Skeletal muscle cell (primary cell): ENCODE results near the gene PTPRN.
"Not testable (repeated sequence)": the region's sequence is repeated elsewhere in the genome, so short reads cannot be mapped to it uniquely, and the experiment has no call there.

Experiments
- DNase-seq: peaks from one replicate; pipeline ENCODE4 v3.0.0-alpha.2; 2010; ENCODE audit warnings: low read depth
- H3K4me3 ChIP-seq: 2 replicates; pipeline ENCODE4 v1.5.1; 2011; ENCODE audit warnings: low read depth, mild to moderate bottlenecking, control low read depth, low read length, moderate library complexity

Gene PTPRN

GRCh38 chr2:219312683-219313263, 3.6 kb upstream of the PTPRN start:
- not testable (repeated sequence) for DNase-seq, H3K4me3 ChIP-seq

DNA sequence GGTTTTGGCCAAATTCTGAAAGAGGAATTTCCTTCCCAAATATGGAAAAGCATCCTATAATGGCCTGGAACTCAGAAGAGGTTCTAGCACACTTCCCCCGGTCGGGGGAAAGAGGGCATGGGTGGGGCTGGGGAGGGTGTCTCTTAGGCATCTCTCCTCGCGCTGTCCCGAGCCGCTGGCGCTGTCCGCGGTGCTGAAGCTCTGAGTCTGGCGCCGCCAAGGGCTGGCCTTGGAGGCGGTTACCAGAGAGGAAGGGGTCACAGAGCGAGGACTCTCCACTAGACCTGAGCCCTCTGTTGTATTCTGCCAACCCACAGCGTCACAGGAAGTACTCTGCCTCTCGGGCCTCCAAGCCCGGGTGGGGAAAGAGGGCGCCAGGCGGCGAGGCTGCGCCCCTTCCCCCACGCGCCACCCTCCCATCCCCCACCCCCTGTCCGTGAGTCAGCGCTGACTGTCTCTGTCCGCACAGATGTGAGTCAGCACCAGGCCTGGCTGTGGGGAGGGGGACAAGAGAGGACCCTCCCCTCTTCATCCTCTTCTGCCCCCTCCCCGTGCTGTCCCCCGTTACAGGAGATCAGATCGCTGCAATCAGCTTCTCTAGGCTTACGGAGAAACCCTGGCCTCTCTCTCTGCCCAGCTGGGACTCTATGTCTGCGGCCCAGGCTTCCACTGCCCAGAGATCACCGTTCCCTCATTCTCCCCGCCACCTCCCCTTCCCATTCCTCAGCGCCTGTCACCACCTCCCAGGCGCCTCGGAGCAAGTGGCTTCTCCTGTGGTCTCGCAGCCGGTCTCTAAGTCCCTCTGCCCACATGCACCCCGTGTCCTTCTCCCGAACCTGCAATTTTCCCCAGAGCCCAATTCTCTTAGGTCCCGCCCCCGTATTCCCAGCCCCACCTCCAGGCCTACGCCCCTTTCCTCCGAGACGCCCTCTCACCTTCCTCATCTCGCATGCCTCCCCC, 779 bp downstream of the PTPRN start:
- H3K4me3 ChIP-seq = peak overlapping the region; percentile 61
- peak; percentile 45 for DNase-seq

DNA sequence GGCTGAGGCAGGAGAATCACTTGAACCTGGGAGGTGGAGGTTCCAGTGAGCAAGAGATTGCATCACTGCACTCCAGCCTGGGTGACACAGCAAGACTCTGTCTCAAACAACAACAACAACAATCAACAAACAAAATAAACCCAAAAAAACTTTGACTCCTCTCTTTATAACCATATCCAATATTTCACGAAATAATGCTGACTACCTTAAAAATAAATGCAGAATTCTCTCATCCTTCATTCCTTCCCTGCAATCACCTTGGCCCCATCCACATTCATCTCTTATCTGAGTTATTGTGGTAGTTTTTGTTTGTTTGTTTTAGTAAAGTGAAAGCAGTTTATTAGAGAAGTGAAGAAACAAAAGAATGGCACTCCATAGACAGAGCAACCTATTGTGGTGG, 3.2 kb downstream of the PTPRN start:
- no peak for DNase-seq
- H3K4me3 ChIP-seq = no peak overlapping the region

DNA sequence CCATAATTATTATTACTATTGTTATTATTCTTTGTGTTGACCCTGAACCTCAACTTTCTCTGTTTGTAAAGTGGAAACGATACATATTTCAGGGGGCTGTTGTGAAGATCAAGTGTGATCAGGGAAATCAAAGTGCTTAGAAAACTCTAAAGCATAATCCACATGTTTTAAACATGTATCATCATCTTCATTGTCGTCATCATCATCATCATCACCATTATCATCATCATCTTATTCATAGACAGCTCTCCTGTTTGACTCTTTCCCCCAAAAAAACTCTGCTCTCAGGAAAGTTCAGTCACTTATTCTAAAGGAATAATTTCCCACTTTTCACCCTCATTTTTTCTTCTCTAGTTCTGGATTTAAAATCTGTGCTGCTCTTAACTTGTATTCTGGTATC, 5.0 kb downstream of the PTPRN start:
- H3K4me3 ChIP-seq = no peak overlapping the region
- no peak for DNase-seq

- no peak overlapping the region for H3K4me3 ChIP-seq
- no peak for DNase-seq
Observed at GRCh38 chr2:219302412-219302968, 6.7 kb downstream of the PTPRN start.

- DNase-seq = no peak
- H3K4me3 ChIP-seq = no peak overlapping the region
Observed at GRCh38 chr2:219300022-219300421, 9.2 kb downstream of the PTPRN start.

DNA sequence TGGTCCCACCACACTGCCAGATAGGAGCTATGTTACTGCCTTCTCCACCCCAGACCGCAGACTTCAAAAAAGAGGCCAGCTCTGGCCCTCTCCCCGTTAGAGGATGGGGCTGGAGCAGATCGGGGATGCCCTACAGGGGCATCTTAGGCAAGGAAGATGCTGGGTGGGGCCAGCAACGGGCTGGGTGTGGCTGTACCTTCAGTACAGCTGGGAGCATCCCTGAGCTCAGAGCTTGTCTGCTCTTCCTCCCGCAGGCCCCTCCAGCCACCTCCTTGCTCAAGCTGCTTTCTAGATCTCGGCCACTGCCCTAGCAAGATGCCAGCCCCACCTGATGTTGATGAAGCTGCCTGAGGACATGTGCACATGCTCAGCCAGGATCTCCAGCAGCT, 9.8 kb downstream of the PTPRN start:
- DNase-seq = no peak
- no peak overlapping the region for H3K4me3 ChIP-seq

DNA sequence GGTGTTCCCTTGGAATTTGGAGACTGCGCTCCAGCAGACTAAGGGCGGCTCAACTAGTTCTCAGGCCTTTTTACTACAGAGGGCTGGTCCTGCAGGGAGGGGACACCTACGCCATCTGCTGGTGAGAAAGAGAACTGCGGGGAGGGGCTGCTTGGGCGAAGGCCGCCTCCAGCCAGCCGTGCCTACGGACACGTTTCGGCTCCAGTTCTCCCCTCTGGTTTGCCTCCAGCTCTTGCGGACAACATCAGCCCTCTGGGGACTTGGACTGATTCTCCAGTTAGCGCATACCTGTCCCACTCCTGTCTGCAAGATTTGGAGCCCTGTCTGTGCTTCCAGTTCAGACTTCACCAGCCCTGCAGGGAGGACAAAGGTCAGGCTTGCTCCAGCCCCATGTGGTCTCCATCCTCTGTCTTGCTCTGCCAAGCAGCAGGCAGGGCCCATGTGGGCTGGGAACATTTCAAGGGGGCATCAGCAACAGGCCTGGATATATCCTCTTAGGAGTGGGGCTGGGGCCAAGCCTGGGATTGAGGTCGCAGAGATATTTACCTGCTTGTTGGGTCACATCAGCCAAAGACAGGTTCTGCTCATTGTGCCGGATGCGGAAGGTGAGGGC, 10.3 kb downstream of the PTPRN start:
- H3K4me3 ChIP-seq = no peak overlapping the region
- DNase-seq = no peak

DNA sequence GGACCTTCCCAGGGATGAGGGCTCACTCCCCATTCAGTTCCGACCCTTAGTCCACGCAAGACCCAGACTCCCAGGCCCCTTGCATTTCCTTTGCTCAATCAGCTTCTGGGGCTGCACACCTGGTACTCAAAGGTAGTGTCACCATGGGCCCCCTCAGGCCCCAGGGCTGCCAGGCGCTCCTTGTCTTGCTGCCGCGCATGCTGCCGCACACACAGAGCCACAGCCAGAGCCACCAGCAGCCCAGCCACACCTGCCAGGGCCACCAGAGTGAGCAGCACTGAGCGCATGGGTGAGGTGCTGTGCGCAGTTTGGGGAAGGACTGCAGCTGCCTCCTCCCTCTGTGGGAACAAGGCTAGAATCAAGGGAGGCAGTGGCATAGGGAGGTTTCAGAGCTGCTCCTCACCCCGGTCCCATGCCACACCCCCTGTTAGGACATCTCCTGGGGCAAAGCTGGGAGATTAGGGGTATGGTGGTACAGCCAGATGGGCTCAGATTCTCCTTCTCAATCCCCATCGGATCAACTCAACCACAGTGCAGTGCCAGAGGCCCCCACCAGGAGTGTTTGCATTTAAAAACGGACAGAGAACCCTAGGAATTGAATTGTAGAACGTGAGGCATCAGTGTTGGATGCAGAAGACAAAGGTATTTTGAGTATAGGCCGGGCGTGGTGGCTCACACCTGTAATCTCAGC, 11.3 kb downstream of the PTPRN start:
- no peak overlapping the region for H3K4me3 ChIP-seq
- no peak for DNase-seq

DNA sequence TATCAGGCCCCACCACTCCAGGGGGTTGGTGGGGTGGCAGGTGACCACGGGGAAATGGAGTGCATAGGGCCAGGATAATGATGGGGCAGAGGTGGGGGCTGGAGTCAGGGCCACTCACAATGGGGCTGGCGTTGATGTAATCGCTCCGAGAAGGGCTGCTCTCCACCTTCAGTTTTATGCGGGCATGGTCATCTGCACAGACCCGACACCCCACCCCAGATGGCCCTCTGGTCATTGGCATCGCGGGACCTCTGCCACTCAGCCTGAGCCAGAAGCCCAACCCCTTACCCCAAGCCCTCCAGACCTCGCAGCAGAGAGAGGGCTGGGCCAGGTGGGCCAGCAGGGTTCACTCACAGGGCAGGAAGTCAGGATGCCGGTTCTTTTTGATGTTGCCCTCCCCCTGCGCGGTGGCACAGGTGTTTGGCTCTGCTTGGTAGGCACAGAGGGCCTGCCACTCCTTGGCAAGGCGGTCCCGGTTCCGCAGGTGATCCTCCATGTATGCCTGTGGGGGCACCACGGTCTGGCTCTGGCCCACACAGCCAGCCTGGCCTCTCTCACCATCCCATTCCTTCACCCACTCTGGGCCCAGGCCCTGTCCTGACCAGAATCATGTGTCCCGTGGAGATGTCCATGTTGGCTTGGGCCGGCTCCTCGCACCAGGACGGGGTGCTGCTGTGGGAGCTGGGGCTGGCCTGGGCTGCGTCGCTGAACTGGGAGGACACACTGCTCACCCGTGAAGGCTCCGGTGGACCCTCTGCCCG, 12.4 kb downstream of the PTPRN start:
- H3K4me3 ChIP-seq = no peak overlapping the region
- DNase-seq = no peak

DNA sequence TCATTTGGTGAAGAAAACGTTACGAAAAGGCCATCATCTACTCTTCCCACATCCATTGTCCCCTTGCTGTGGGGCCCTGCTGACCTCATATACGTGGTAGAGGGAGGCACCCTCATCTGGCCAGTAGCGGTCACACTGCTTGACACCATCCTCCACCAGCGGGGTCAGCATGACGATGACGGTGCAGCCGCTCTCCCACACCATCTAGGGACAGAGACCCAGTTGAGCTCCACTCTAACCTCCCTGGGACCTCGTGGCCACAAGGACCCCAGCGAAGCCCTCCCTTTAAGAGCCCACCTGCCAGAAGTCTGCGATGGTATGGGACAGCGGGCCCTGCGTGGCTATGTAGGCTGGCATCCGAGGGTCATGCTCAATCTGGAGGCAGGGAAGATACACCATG, 13.1 kb downstream of the PTPRN start:
- DNase-seq = no peak
- H3K4me3 ChIP-seq = no peak overlapping the region

- H3K4me3 ChIP-seq = peak overlapping the region; percentile 48
- DNase-seq = no peak
Observed at GRCh38 chr2:219294356-219295351, 14.5 kb downstream of the PTPRN start.

DNA sequence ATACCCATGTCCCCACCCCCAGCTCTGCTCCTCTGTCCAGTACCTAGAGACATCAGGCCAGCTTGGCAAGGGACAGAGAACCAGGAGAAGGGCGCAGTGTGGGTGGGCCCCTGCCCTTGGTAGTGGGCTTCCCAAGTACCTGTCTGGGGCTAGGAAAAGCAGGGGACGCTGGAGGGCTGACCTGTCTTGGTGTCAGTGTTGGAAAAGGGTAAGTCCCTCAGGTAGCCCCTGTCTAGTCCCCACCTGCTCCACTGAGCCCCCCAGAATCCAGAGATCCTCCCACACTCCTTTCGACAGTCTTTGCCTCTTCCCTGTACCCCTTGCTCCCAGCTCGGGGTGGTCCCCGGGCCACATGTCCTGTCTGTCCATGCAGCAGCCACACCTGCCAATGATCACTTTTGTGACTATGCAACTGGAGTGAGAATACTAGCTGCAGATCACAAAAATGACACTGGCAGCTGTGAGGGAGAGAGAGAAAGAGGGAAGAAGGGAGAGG, 15.4 kb downstream of the PTPRN start:
- DNase-seq = no peak
- no peak overlapping the region for H3K4me3 ChIP-seq

DNA sequence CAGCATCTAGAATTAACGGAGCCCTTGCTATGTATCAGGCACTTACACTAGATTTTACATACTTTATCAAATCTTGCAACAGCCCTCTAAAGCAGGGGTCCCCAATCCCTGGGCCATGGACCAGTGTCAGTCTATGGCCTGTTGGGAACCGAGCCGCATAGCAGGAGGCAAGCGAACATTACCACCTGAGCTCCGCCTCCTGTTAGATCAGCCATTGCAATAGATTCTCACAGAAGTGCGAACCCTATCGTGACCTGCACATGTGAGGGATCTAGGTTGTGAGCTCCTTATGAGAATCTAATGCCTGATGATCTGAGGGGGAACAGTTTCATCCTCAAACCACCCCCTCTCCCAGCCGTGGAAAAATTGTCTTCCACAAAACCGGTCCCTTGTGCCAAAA, 16.6 kb downstream of the PTPRN start:
- no peak for DNase-seq
- no peak overlapping the region for H3K4me3 ChIP-seq

GRCh38 chr2:219291910-219292490, 17.2 kb downstream of the PTPRN start:
- no peak for DNase-seq
- H3K4me3 ChIP-seq = no peak overlapping the region

DNA sequence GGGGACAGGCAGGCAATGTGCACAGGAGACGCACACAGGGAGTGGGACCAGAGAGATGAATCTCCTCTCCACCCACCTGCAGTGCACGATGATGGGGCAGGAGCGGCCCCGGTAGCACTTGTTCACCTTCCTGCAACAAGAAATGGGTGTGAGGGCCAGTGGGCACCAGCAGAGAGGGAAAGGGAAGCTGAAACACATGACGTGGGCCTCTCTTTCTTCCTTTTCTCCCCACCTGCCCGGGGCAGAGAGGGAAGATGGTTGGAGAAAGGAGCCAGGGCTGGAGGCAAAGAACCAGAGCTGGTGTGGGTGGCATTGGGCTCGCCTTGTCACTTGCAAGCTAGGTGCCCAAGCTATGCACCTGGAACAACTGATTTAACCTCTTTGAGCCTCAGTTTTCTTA, 17.8 kb downstream of the PTPRN start:
- H3K4me3 ChIP-seq = no peak overlapping the region
- no peak for DNase-seq

DNA sequence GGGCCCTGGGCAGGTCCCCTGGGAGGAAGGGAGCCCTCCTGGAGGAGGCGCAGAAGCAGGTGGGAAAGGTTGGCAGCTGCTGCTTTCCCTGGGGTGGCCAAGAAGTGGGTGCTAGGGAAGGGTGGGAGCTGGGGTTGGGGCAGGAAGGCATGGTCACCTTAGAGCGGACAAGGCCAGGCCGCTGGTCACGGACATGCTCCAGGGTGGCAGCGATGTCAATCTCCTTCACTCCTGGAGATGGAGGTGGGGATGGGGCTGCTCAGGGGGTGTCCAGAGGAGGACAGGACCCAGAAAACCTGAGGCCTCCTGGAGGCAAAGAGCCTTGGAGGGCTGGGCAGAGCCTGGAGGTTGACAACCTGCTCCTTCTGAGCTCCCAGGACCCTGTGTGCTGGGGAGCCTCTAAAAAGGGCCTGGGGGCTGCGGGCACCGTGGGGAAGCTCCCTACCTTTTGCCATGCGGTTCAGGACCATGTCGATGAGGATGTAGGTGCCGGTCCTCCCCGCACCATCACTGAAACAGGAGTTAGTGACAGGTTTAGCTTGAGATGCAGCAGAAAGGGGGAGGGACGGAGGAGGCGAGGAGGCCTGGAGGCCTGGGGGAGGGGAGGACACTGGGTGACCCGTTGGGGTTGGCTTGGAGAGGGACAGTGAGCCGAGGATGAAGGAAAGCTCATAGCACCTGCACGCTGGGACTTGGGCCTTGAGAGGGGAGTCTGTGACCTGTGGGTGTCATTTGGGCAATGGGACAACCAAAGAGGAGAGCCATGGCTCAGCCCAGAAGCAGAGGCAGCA, 18.6 kb downstream of the PTPRN start:
- no peak overlapping the region for H3K4me3 ChIP-seq
- DNase-seq = no peak
